Right atrium auricular region (tissue), 2 donors: Measurements from ENCODE around the gene REEP5. TPM values are rescaled to one million over a fixed set of nuclear protein-coding genes. Genes with fewer than 3 reads are reported as not detected.

Experiments
- DNase-seq: peaks from one replicate; pipeline ENCODE4 v3.0.0-alpha.2; 2019; ENCODE audit warnings: low spot score
- H3K27ac ChIP-seq, 2 donors: fragments of 200-600 bp; sonication (generic); 1 replicate in 1 of 2; 2 replicates in 1 of 2; pipeline ENCODE4 v1.5.1; 2016 to 2019
- H3K27me3 ChIP-seq, 2 donors: fragments of 200-600 bp; sonication (generic); one replicate each; pipeline versions ENCODE4 v1.5.1 to v1.6.0; 2017 to 2019
- H3K36me3 ChIP-seq: fragments of 200-600 bp; sonication (generic); one replicate; pipeline ENCODE4 v1.5.1; 2016
- H3K4me1 ChIP-seq, 2 donors: fragments of 200-600 bp; sonication (generic); one replicate each; pipeline versions ENCODE4 v1.5.1 to v1.6.0; 2017 to 2019
- H3K4me3 ChIP-seq, 2 donors: fragments of 200-600 bp; sonication (generic); 1 replicate in 1 of 2; 2 replicates in 1 of 2; pipeline ENCODE4 v1.5.1; 2017 to 2019; ENCODE audit warnings: mild to moderate bottlenecking in 1 of 2, moderate library complexity in 1 of 2
- H3K9me3 ChIP-seq, 2 donors: fragments of 200-600 bp; sonication (generic); one replicate each; pipeline ENCODE4 v1.5.1; 2019
- CTCF ChIP-seq, 2 donors: fragments of 200-600 bp; sonication (generic); IDR thresholded peaks; one replicate each; pipeline ENCODE4 v1.5.1; 2019; ENCODE audit warnings: antibody characterized with exemption in 2 of 2
- total RNA-seq, 2 donors: library from RNA; depleted of rRNA; stranded (reverse); fragments of >200 nt; gene quantifications; one replicate each; pipeline ENCODE4 v1.1.0, GENCODE V29; 2016

Gene REEP5
- total RNA-seq, 2 donors from 2014 or later, result 77.7 to 140 TPM

DNA sequence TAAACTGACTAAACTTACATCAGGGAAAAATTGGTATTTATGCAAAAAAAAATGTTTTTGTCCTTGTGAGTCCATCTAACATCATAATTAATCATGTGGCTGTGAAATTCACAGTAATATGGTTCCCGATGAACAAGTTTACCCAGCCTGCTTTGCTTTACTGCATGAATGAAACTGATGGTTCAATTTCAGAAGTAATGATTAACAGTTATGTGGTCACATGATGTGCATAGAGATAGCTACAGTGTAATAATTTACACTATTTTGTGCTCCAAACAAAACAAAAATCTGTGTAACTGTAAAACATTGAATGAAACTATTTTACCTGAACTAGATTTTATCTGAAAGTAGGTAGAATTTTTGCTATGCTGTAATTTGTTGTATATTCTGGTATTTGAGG is 77.5 kb downstream of the REEP5 start:
- Histone ChIP-seq H3K9me3 (no peaks in the 10 kb centered on the region), H3K27ac (no peak overlapping the region), H3K4me1 (no peaks in the 10 kb centered on the region), H3K36me3 (no peaks in the 10 kb centered on the region), H3K27me3 (no peaks in the 10 kb centered on the region), H3K4me3 (no peak overlapping the region)
- no peak for DNase-seq
- no peak for TF ChIP-seq CTCF (IDR thresholded peaks at IDR 0.05)

- H3K36me3 ChIP-seq, result peaks cover 34% of the 10 kb centered on the region
- DNase-seq, result no peak
- no peaks in the 10 kb centered on the region for H3K27me3 ChIP-seq
- no peaks in the 10 kb centered on the region for H3K4me1 ChIP-seq
- no peak overlapping the region for H3K4me3 ChIP-seq
- no peaks in the 10 kb centered on the region for H3K9me3 ChIP-seq
- no peak for TF ChIP-seq CTCF (IDR thresholded peaks at IDR 0.05)
- no peak overlapping the region for H3K27ac ChIP-seq
Observed at GRCh38 chr5:112833971-112834370, 88.1 kb downstream of the REEP5 start.

DNA sequence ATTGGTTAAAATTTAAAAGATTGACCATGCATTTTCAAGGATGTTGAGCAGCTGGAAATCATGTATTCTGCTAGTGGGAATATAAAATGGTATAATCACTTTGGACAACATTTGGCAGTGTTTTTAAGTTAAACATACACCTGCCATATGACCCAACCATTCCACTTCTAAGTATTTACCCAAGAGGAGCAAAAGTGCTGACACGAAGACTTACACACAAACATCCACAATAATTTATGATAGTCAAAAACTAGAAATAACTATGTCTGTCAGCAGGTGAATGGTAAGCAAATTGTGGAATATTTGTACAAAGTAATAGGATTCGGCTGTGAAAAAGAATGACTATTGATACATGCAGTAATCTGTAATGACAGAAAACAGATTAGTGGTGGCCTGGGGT is 91.6 kb downstream of the REEP5 start:
- Histone ChIP-seq H3K36me3 (peaks cover 39% of the 10 kb centered on the region), H3K4me3 (no peak overlapping the region), H3K27ac (no peak overlapping the region), H3K9me3 (no peaks in the 10 kb centered on the region), H3K4me1 (no peaks in the 10 kb centered on the region), H3K27me3 (no peaks in the 10 kb centered on the region)
- DNase-seq, result no peak
- no peak for TF ChIP-seq CTCF (IDR thresholded peaks at IDR 0.05)

Other genes with a start within 250 kb of the REEP5 start
- 10 to 100 TPM; 38.3 to 50.9 TPM for gene APC, start 184.3 kb downstream of the REEP5 start, total RNA-seq
- gene SRP19, start 60.9 kb downstream of the REEP5 start, total RNA-seq, result 10 to 100 TPM; 48.0 to 57.7 TPM
- gene DCP2, start 54.6 kb upstream of the REEP5 start, total RNA-seq, result 10 to 100 TPM; 10.8 to 12.8 TPM